ENCODE data around the gene KCNH2. TPM values are rescaled to one million over a fixed set of nuclear protein-coding genes. Genes with fewer than 3 reads are reported as not detected.

The KCNH2 gene
- total RNA-seq, 4 donors from 2014 or later: 0.12 to 0.56 (median 0.47) TPM

- no peak for ATAC-seq (ENCODE audit: low FRiP score)
- DNase-seq (ENCODE audit: low spot score): no peak
- TF ChIP-seq CTCF (IDR thresholded peaks at IDR 0.05): no peak
These were observed 29.4 kb upstream of the KCNH2 start for GRCh38 chr7:151007469-151007898.

GRCh38 chr7:151006590-151007300, 28.6 kb upstream of the KCNH2 start:
- ATAC-seq (ENCODE audit: low FRiP score) (no peak), DNase-seq (ENCODE audit: low spot score) (no peak)
- TF ChIP-seq CTCF (IDR thresholded peaks at IDR 0.05): no peak

GRCh38 chr7:151005566-151005965, 27.4 kb upstream of the KCNH2 start:
- TF ChIP-seq CTCF (IDR thresholded peaks at IDR 0.05): no peak
- ATAC-seq (ENCODE audit: low FRiP score) (no peak), DNase-seq (ENCODE audit: low spot score) (no peak)

GRCh38 chr7:151003572-151003971, 25.5 kb upstream of the KCNH2 start:
- ATAC-seq (ENCODE audit: low FRiP score) (no peak), DNase-seq (ENCODE audit: low spot score) (no peak)
- TF ChIP-seq CTCF (IDR thresholded peaks at IDR 0.05): no peak

GRCh38 chr7:151001546-151001945, 23.4 kb upstream of the KCNH2 start:
- no peak for TF ChIP-seq CTCF (IDR thresholded peaks at IDR 0.05)
- DNase-seq (ENCODE audit: low spot score): no peak
- ATAC-seq (ENCODE audit: low FRiP score): no peak

- ATAC-seq (ENCODE audit: low FRiP score) (no peak), DNase-seq (ENCODE audit: low spot score) (no peak)
- no peak for TF ChIP-seq CTCF (IDR thresholded peaks at IDR 0.05)
These were observed 22.9 kb upstream of the KCNH2 start for GRCh38 chr7:151000897-151001495.

Measured in omental fat pad (tissue), 4 donors.